Endothelial cell of umbilical vein (primary cell): ENCODE results near the gene DNAL1. TPM values are rescaled to one million over a fixed set of nuclear protein-coding genes. Genes with fewer than 3 reads are reported as not detected.

Source experiments
- BruUV-seq: library from RNA; stranded (reverse); fragments of 400-500 nt; replicated peaks from 2 replicates; lab custom pipeline; 2021; lab: Mats Ljungman, UMichigan
- CTCF ChIA-PET: fragments of 300-600, 350-600 bp; sonication (Branson Sonifier 250); formaldehyde crosslinking; loops from one replicate; lab custom pipeline; 2021; ENCODE audit warnings: antibody characterized with exemption, inconsistent platforms; lab: Charles Lee
- POLR2A ChIA-PET: fragments of 300-600, 350-600 bp; sonication (Branson Sonifier 250); formaldehyde crosslinking; loops from one replicate; lab custom pipeline; 2021; ENCODE audit warnings: antibody characterized with exemption, inconsistent platforms; lab: Charles Lee
- DNase-seq: peaks from one replicate; pipeline ENCODE4 v3.0.0-alpha.2; 2011; ENCODE audit warnings: low read depth, low spot score
- FAIRE-seq: peaks from 2 replicates; lab custom pipeline; 2011; peaks lifted over from hg19 to GRCh38; lab: Jason Lieb, UNC
- H2AFZ ChIP-seq: 2 replicates; pipeline ENCODE4 v1.6.0; 2012; ENCODE audit warnings: low read depth, low read length, control low read depth, inconsistent platforms
- H3K27ac ChIP-seq: 2 replicates; pipeline ENCODE4 v1.5.1; 2011; ENCODE audit warnings: low read depth, mild to moderate bottlenecking, control low read depth, low read length, moderate library complexity; ENCODE audit not compliant: insufficient read depth
- H3K27me3 ChIP-seq, 2 experiments: 2 replicates each; pipeline versions ENCODE4 v1.6.0 to v1.6.1; 2011; ENCODE audit warnings: low read length in 2 of 2, mixed read lengths in 1 of 2; ENCODE audit not compliant: control insufficient read depth in 2 of 2, insufficient read depth in 2 of 2
- H3K36me3 ChIP-seq, 2 experiments: 2 replicates in 1 of 2; 3 replicates in 1 of 2; pipeline ENCODE4 v1.5.1; 2011; ENCODE audit warnings: low read length in 2 of 2, mild to moderate bottlenecking in 1 of 2, moderate library complexity in 1 of 2; ENCODE audit not compliant: control insufficient read depth in 2 of 2, insufficient read depth in 2 of 2; ENCODE audit errors: extremely low read depth in 1 of 2
- H3K4me1 ChIP-seq: 3 replicates; pipeline ENCODE4 v1.5.1; 2011; ENCODE audit warnings: mild to moderate bottlenecking, low read length; ENCODE audit not compliant: control insufficient read depth, insufficient read depth; ENCODE audit errors: extremely low read depth
- H3K4me2 ChIP-seq: 2 replicates; pipeline ENCODE4 v1.6.1; 2011; ENCODE audit warnings: low read length, control low read depth, mixed read lengths; ENCODE audit not compliant: insufficient read depth
- H3K4me3 ChIP-seq, 3 experiments: fragments of 200-600 bp in 1 of 3; sonication (generic), shearing (Covaris generic) in 1 of 3; replicated peaks in 1 of 3; 2 replicates each; pipeline ENCODE4 v1.5.1; 2011 to 2016; ENCODE audit warnings: control low read depth in 3 of 3, low read length in 3 of 3, mild to moderate bottlenecking in 2 of 3, inconsistent platforms in 1 of 3, low read depth in 1 of 3, moderate library complexity in 1 of 3; ENCODE audit not compliant: insufficient read depth in 1 of 3
- H3K79me2 ChIP-seq: 2 replicates; pipeline ENCODE4 v1.6.0; 2012; ENCODE audit warnings: low read length, inconsistent platforms; ENCODE audit not compliant: control insufficient read depth, insufficient read depth
- H3K9ac ChIP-seq: replicated peaks from 2 replicates; pipeline ENCODE3; 2011; ENCODE audit warnings: low read length, control low read depth; ENCODE audit not compliant: insufficient read depth; ENCODE audit errors: extremely low read depth
- H3K9me1 ChIP-seq: replicated peaks from 3 replicates; pipeline ENCODE4 v1.6.0; 2011; ENCODE audit warnings: mild to moderate bottlenecking, low read length; ENCODE audit not compliant: control insufficient read depth, insufficient read depth; ENCODE audit errors: extremely low read depth
- H3K9me3 ChIP-seq: replicated peaks from 2 replicates; pipeline ENCODE4 v1.5.1; 2012; ENCODE audit warnings: low read length, inconsistent platforms; ENCODE audit not compliant: control insufficient read depth, insufficient read depth
- H4K20me1 ChIP-seq: replicated peaks from 2 replicates; pipeline ENCODE3; 2011; ENCODE audit warnings: mild to moderate bottlenecking, low read length; ENCODE audit not compliant: control insufficient read depth, insufficient read depth; ENCODE audit errors: extremely low read depth
- EZH2 ChIP-seq: IDR thresholded peaks from 2 replicates; pipeline ENCODE4 v1.6.1; 2012; ENCODE audit warnings: borderline replicate concordance, low read depth, mild to moderate bottlenecking, moderate library complexity, low read length, inconsistent platforms; ENCODE audit not compliant: severe bottlenecking
- FOS ChIP-seq: IDR thresholded peaks from 2 replicates; pipeline ENCODE4 v1.6.1; 2011; ENCODE audit warnings: mild to moderate bottlenecking, low read length, moderate library complexity, borderline replicate concordance; ENCODE audit not compliant: insufficient read depth
- GATA2 ChIP-seq: IDR thresholded peaks from 2 replicates; pipeline ENCODE4 v1.7.0; 2011; ENCODE audit warnings: low read depth, mild to moderate bottlenecking, moderate library complexity, mixed read lengths, low read length; ENCODE audit not compliant: insufficient read length, insufficient read depth
- JUN ChIP-seq: IDR thresholded peaks from 2 replicates; pipeline ENCODE4 v1.6.1; 2011; ENCODE audit warnings: borderline replicate concordance, low read depth; ENCODE audit not compliant: insufficient read length, insufficient read depth
- MYC ChIP-seq: IDR thresholded peaks from one replicate; pipeline ENCODE4 v1.6.1; 2011; ENCODE audit warnings: mild to moderate bottlenecking, low read depth, low read length
- POLR2A ChIP-seq: IDR thresholded peaks from 2 replicates; pipeline ENCODE4 v1.6.1; 2012; ENCODE audit warnings: low read depth, mild to moderate bottlenecking, control low read depth, low read length
- POLR2AphosphoS5 ChIP-seq: IDR thresholded peaks from 2 replicates; pipeline ENCODE4 v1.6.1; 2012; ENCODE audit warnings: low read depth, mild to moderate bottlenecking, control low read depth, low read length, moderate library complexity; ENCODE audit not compliant: insufficient read depth
- dilution Hi-C: fragments of 300-500 bp; cut with MboI; formaldehyde crosslinking; loops from one replicate; pipeline ENCODE4 v1.15.0; 2019; ENCODE audit warnings: low sequenced_read_pairs; ENCODE audit not compliant: extremely low pct_ligation_motif_present
- intact Hi-C: fragments of 100-400 bp; cut with micrococcal nuclease; formaldehyde crosslinking; loops from one replicate; pipeline ENCODE4 v1.10.0; 2022
- polyA plus RNA-seq, 4 experiments: library from polyadenylated mRNA; depleted of rRNA in 3 of 4; stranded (reverse) in 3 of 4; unstranded in 1 of 4; fragments of >200 nt; gene quantifications; 2 replicates each; pipeline versions ENCODE4 v1.2.1 to v1.2.3, GENCODE V29; 2011 to 2012; ENCODE audit warnings: missing spikeins in 1 of 4
- total RNA-seq: library from RNA; stranded (reverse); gene quantifications from 2 replicates; pipeline ENCODE4 v1.2.3, GENCODE V29; 2021
- TF ChIP-seq, protein P1 (sequence below), 2 donors: IDR thresholded peaks; 1 replicate in 1 of 2; 2 replicates in 1 of 2; pipeline ENCODE4 v1.5.1; 2011; ENCODE audit warnings: low read length in 2 of 2, mild to moderate bottlenecking in 2 of 2, moderate library complexity in 2 of 2, control low read depth in 1 of 2, inconsistent platforms in 1 of 2, low read depth in 1 of 2; ENCODE audit not compliant: insufficient read depth in 1 of 2; ENCODE audit errors: extremely low read depth in 1 of 2
- TF ChIP-seq, protein P2 (sequence below): IDR thresholded peaks from 2 replicates; pipeline ENCODE4 v1.6.1; 2011; ENCODE audit not compliant: insufficient read depth, insufficient read length

The DNAL1 gene
- total and polyA plus RNA-seq, 2 donors (not counting 3 experiments of a cell fraction or from before 2014, with no cell fraction given) = 2.4 to 15.3 TPM

DNA sequence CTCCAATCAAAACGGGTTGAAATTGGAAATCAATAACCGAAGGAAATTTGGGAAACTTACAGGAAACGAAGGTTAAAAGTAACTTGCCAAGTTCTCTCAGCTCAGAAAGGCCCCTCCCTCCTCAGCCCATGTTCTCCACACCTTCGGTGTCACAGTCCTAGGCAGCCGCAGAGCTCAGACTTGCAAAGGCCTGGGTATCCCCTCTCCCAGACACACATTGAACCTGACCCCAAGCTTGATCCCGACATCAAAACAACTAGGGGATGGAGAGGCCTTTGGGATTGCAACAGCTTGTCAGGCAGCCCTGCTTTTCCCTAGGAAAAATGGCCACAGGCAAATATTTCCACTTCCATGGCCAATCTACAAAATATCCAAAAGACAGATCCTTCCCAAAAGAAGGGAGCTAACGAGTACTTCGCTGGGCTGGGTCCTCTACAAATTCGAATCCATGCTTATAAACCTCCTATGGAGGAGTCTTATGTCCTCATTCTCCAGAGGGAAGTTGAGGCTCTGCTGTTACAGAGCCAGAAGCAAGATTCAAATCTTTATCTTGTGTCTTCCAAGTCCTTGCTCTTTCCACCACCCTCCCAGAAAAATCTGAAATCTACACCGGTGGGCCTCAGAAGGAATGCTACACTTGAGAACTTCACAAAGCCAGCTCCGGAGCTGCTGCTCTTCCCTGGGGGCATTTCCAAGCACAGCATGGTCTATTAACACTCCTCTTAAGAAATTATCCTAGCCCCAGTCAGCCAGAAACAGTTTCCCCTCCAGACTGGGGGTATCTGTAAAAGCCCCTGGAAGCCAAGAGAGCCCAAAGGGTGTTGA is 105.1 kb downstream of the DNAL1 start:
- intact Hi-C loops = loop anchor here (5.0 kb wide), 1 partner anchor 38 kb away; the partner anchor contains the start of gene PNMA1
- CTCF ChIA-PET = interaction anchor here (1.0 to 5.7 kb wide), 6 partner anchors 7 to 76 kb away, joined by 3 to 80 read pairs (median 6); no protein-coding TSS in a partner anchor

More for the DNA sequence above, 105.1 kb downstream of the DNAL1 start:
- H3K27me3 ChIP-seq = no peaks in the 10 kb centered on the region
- peaks cover 74% of the 10 kb centered on the region for H3K4me1 ChIP-seq
- H3K27ac ChIP-seq = peak overlapping the region; percentile 10
- H3K4me2 ChIP-seq = no peak overlapping the region
- no peaks in the 10 kb centered on the region for H3K36me3 ChIP-seq
- H2AFZ ChIP-seq = no peak overlapping the region
- H4K20me1 ChIP-seq = no peaks in the 10 kb centered on the region
- H3K79me2 ChIP-seq = peaks cover 91% of the 10 kb centered on the region
- H3K9ac ChIP-seq = no peak overlapping the region
- TF ChIP-seq GATA2 (no peak), FOS (no peak), MYC (no peak), POLR2AphosphoS5 (no peak), EZH2 (no peak), POLR2A (no peak), JUN (no peak)
- TF ChIP-seq, protein P1, sequence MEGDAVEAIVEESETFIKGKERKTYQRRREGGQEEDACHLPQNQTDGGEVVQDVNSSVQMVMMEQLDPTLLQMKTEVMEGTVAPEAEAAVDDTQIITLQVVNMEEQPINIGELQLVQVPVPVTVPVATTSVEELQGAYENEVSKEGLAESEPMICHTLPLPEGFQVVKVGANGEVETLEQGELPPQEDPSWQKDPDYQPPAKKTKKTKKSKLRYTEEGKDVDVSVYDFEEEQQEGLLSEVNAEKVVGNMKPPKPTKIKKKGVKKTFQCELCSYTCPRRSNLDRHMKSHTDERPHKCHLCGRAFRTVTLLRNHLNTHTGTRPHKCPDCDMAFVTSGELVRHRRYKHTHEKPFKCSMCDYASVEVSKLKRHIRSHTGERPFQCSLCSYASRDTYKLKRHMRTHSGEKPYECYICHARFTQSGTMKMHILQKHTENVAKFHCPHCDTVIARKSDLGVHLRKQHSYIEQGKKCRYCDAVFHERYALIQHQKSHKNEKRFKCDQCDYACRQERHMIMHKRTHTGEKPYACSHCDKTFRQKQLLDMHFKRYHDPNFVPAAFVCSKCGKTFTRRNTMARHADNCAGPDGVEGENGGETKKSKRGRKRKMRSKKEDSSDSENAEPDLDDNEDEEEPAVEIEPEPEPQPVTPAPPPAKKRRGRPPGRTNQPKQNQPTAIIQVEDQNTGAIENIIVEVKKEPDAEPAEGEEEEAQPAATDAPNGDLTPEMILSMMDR (IDR thresholded peaks at IDR 0.05; ENCODE audit: extremely low read depth in 1 of 2, insufficient read depth in 1 of 2, low read depth in 1 of 2, low read length in 2 of 2) = no peak
- TF ChIP-seq, protein P2, sequence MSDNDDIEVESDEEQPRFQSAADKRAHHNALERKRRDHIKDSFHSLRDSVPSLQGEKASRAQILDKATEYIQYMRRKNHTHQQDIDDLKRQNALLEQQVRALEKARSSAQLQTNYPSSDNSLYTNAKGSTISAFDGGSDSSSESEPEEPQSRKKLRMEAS = no peak
- H3K9me3 ChIP-seq = no peaks in the 10 kb centered on the region
- dilution Hi-C loops = no loop called here
- FAIRE-seq (peak; percentile 48), DNase-seq (no peak)
- H3K4me3 ChIP-seq = no peak overlapping the region
- no TSS peak for BruUV-seq
- no peaks in the 10 kb centered on the region for H3K9me1 ChIP-seq
- POLR2A ChIA-PET = interaction anchor here (0.8 kb wide), 1 partner anchor 10 kb away, joined by 6 read pairs; a partner anchor contains a TSS
